ENCODE results near the gene MYO5B.
A peak's percentile ranks its signal among the peaks of the same experiment; 100 is the strongest.

Gene MYO5B

DNA sequence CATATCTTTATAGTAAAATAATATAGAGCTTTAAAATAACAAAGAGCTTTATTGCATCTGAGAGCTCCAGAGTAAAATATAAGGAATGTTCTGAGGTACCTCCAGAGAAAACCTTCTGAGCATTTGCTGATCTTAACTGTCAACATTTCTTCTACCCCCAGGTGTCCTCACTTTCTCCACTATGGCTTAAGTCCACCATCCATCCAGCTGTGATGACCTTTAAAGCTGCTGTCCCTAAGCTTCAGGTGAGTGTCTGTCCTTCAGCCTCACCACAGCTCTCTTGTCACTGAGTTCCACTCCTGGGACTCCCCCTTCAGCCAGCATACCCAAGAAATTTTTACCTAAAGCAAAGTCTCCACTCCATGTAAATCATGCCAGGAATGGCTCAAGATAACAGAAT, 137.9 kb downstream of the MYO5B start:
- Histone ChIP-seq H3K9me3 (replicated peaks; ENCODE audit: insufficient read depth, low read length) (no peaks in the 10 kb centered on the region), H4K20me1 (ENCODE audit: insufficient read depth, low read length) (no peaks in the 10 kb centered on the region), H3K9ac (ENCODE audit: low read length) (no peak overlapping the region), H3K4me3 (ENCODE audit: low read length) (no peak overlapping the region), H3F3A (ENCODE audit: insufficient read depth, low read length) (no peaks in the 10 kb centered on the region), H3K79me2 (ENCODE audit: low read length) (peaks cover 26% of the 10 kb centered on the region), H3K4me2 (ENCODE audit: low read depth, low read length) (no peak overlapping the region), H2AFZ (ENCODE audit: low read length) (no peak overlapping the region), H3K36me3 (replicated peaks; ENCODE audit: insufficient read depth, low read length) (no peaks in the 10 kb centered on the region), H3K27me3 (replicated peaks; ENCODE audit: insufficient read depth, low read length) (no peaks in the 10 kb centered on the region), H3K9me2 (replicated peaks; ENCODE audit: insufficient read depth, low read length) (no peaks in the 10 kb centered on the region), H3K4me1 (ENCODE audit: low read length) (no peaks in the 10 kb centered on the region; the same call in 1 of the 2 replicates), H3K27ac (ENCODE audit: low read length) (no peak overlapping the region)
- DNase-seq: no peak
- TF ChIP-seq EZH2 (optimal IDR thresholded peaks at IDR 0.05; ENCODE audit: low read depth, low read length) (no peak), CTCF (IDR thresholded peaks at IDR 0.05; ENCODE audit: low read length) (peak; percentile 19)

DNA sequence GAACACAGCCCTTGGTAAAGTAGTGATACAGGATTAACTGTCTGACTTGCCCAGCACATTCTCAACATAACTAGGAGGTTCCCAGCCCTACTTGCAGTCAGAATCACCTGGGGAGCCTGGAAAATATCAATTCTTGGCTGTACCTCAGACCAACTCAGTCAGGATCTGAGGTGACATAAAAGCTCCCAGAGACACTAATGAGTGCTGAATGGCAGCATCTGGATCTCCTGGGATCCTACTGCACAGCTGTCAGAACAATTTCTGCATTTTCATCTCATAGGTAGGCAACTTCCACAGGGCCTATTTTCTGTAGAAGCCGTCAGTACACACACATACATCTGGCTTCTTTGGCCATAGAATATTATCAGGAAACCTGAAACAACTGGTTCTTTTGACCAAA, 138.8 kb downstream of the MYO5B start:
- Histone ChIP-seq H3K9me3 (replicated peaks; ENCODE audit: insufficient read depth, low read length) (no peaks in the 10 kb centered on the region), H3K36me3 (replicated peaks; ENCODE audit: insufficient read depth, low read length) (no peaks in the 10 kb centered on the region), H4K20me1 (ENCODE audit: insufficient read depth, low read length) (no peaks in the 10 kb centered on the region), H3K79me2 (ENCODE audit: low read length) (peaks cover 26% of the 10 kb centered on the region), H2AFZ (ENCODE audit: low read length) (no peak overlapping the region), H3K4me1 (ENCODE audit: low read length) (no peaks in the 10 kb centered on the region; the same call in 1 of the 2 replicates), H3K4me3 (ENCODE audit: low read length) (no peak overlapping the region), H3K9ac (ENCODE audit: low read length) (no peak overlapping the region), H3K27ac (ENCODE audit: low read length) (no peak overlapping the region), H3K9me2 (replicated peaks; ENCODE audit: insufficient read depth, low read length) (no peaks in the 10 kb centered on the region), H3K27me3 (replicated peaks; ENCODE audit: insufficient read depth, low read length) (no peaks in the 10 kb centered on the region), H3K4me2 (ENCODE audit: low read depth, low read length) (no peak overlapping the region), H3F3A (ENCODE audit: insufficient read depth, low read length) (no peaks in the 10 kb centered on the region)
- no peak for TF ChIP-seq EZH2 (optimal IDR thresholded peaks at IDR 0.05; ENCODE audit: low read depth, low read length)
- no peak for TF ChIP-seq EZH2phosphoT487 (IDR thresholded peaks at IDR 0.05; ENCODE audit: low read length)
- no peak for TF ChIP-seq CTCF (IDR thresholded peaks at IDR 0.05; ENCODE audit: low read length)
- no peak for DNase-seq

DNA sequence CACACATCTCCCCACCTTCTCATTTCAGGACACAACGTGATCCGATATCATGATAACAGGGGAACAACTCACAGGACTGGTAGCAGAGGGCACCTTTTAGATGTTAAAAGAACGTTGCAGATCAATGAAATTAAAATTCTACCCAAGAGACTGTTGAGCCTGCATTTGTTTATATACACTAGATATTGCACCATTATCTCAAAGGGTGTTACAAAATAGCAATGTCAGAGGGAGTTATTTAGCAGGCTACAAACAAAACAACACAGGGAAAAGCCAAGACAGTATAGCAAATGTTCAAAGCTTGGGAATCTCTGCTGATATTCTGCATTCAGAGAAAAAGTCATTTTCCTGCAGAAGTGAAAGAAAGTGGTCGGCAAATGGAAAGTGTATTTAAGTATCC, 139.5 kb downstream of the MYO5B start:
- H3K36me3 ChIP-seq (replicated peaks; ENCODE audit: insufficient read depth, low read length): no peaks in the 10 kb centered on the region
- DNase-seq: no peak
- no peaks in the 10 kb centered on the region; the same call in 1 of the 2 replicates for H3K4me1 ChIP-seq (ENCODE audit: low read length)
- H3K9me2 ChIP-seq (replicated peaks; ENCODE audit: insufficient read depth, low read length): no peaks in the 10 kb centered on the region
- peaks cover 23% of the 10 kb centered on the region for H3K79me2 ChIP-seq (ENCODE audit: low read length)
- H3F3A ChIP-seq (ENCODE audit: insufficient read depth, low read length): no peaks in the 10 kb centered on the region
- H3K27me3 ChIP-seq (replicated peaks; ENCODE audit: insufficient read depth, low read length): no peaks in the 10 kb centered on the region
- H3K9me3 ChIP-seq (replicated peaks; ENCODE audit: insufficient read depth, low read length): no peaks in the 10 kb centered on the region
- H3K4me2 ChIP-seq (ENCODE audit: low read depth, low read length): no peak overlapping the region
- H3K27ac ChIP-seq (ENCODE audit: low read length): no peak overlapping the region
- H4K20me1 ChIP-seq (ENCODE audit: insufficient read depth, low read length): no peaks in the 10 kb centered on the region
- H3K9ac ChIP-seq (ENCODE audit: low read length): no peak overlapping the region
- no peak for TF ChIP-seq CTCF (IDR thresholded peaks at IDR 0.05; ENCODE audit: low read length)
- no peak for TF ChIP-seq EZH2phosphoT487 (IDR thresholded peaks at IDR 0.05; ENCODE audit: low read length)
- no peak overlapping the region for H2AFZ ChIP-seq (ENCODE audit: low read length)
- no peak overlapping the region for H3K4me3 ChIP-seq (ENCODE audit: low read length)
